GM19372 (cell line): ENCODE results near the gene RPP30.

ENCODE experiments used
- ATAC-seq: cut with Tn5 transposase; IDR thresholded peaks from one replicate; pipeline ENCODE4 v1.9.1; 2021; ENCODE audit warnings: mild to moderate bottlenecking, low read depth, moderate library complexity; ENCODE audit not compliant: unreplicated experiment

Gene RPP30

DNA sequence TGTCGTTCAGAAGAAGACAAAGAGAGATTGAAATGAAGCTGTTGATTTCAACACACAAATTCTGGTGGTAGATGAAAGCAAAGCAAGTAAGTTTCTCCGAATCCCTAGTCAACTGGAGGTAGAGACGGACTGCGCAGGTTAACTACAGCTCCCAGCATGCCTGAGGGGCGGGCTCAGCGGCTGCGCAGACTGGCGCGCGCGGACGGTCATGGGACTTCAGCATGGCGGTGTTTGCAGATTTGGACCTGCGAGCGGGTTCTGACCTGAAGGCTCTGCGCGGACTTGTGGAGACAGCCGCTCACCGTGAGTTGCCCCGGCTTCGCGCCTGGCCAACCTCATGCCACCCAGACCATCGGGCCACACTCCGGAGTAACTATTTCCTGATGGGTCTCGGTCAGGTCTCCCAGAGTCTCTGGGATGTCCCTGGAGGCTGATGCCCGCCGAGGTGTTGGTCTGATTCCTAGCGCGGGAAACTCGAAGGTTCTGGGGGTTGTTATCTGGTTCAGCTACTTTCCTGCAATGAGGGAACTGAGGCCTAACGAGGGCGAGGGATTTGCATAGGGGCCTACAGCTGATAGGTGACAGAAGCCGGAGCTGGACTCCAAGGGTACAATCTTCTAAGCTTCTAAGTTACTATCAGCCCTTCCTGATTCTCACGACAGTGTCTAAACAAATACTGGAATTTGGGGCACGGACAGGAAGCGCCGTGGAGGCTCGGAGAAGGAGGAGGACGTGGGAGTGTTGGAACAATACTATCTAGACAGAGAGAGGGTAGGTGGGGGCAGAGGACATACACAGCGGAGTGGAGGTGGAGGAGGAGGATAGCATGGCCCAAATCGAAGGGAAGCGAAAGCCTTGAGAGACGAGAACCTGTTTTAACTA, at the start of gene RPP30:
Gene RPP30, plus strand, starts transcription at position 209 of the 882 bp plus-strand sequence. Its CDS starts 13 bp downstream, at position 222.
- peak; percentile 97 for ATAC-seq

DNA sequence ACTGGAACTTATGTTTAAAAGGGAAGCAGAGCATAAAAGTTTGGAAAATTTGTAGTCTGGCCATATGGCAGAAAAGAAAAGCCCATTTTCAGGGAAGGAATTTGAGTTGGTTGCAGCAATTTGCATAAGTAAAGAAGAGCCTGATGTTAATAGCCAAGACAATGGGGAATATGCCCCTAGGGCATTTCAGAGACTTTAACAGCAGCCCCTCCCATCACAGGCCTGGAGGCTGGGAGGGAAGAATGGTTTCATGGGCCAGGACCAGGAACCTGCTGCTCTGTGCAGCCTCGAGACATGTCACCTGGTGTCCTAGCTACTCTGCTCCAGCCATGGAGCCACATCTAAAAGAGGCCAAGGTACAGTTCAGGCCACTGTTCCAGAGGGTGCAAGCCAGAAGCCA, 49.3 kb upstream of the RPP30 start:
- no peak for ATAC-seq

DNA sequence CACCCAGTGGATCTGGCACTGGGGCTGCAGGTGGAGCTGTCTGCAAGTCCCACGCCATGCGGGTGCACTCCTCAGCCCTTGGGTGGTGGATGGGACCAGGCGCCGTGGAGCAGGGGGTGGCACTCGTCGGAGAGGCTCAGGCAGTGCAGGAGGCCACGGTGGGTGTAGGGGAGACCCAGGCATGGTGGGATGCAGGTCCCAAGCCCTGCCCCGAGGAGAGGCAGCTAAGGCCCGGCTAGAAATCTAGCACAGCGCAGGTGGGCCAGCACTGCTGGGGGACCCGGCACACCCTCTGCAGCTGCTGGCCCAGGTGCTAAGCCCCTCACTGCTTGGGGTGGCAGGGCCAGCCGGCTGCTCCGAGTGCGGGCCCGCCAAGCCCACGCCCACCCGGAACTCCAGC, 39.7 kb upstream of the RPP30 start:
- no peak for ATAC-seq

DNA sequence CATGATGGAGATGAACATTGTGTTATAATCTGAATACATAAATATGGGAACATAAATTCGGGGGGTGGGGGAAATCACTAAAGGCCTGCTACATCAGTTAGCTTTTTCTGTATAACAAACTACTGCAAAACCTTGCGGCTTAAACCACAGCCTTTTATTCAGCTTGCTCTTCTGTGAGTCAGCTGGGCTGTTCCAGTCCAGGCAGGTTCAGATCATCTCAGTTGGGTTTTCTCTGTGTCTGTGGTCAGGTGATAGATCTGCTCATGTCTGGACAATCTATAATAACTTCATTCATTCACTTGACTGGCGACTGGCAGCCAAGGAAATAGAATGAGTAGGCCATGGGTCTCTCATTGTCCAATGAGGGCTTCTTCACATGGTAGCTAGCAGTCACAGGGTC, 37.4 kb upstream of the RPP30 start:
- ATAC-seq: no peak

DNA sequence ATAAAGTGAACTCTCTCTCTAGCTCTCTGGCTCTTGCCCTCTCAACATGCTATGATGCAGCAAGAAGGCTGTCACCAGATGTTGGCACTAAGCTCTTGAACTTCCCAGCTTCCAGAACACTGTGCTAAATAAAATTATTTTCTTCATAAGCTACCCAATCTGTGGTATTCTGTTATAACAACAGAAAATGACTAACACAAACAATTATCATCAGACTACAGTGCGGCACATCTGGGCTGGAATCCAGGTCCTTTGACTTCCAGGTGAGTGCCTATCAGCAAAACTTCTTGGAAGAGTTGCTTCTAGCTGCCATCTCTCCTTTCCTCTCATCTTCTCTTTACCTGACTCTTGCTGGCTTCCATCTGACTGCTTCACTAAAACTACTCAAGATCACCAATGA, 34.3 kb upstream of the RPP30 start:
- no peak for ATAC-seq

DNA sequence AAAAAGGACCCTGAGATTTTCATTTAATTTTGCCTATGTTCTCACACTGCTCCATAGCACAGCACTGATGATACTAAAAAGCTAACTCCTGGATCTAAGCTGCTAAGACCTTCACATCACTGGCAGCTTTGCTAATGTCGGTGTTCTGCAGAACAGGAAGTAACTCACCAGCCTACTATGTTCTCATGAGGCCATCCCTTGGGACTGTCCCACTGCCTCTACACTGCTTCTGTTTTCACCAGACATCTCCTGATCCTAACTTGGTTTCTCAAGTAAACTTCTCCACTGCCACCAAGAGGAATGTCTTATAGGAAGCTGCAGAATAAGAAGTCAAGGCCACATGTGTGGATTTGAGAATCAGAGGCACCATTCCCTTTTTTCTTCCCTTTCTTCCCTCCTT, 29.0 kb upstream of the RPP30 start:
- no peak for ATAC-seq

DNA sequence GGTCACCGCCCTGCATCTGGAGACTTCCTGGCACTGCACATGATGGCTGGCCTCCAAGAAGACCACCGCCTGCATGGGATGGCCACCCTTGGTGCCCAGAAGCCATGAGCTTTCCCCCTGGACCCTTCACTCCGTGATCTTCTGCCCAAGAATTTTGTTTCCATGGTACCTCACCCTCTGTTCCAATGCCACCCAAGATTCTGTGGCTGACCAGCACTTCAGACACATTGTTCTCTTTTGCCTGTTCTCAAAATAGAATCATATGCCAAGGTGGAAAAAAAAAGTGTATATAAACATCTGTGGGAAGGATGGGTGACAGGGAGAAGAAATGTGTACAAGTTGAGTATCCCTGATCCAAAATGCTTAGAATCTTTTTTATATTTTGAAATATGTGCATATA, 26.0 kb upstream of the RPP30 start:
- ATAC-seq: no peak

DNA sequence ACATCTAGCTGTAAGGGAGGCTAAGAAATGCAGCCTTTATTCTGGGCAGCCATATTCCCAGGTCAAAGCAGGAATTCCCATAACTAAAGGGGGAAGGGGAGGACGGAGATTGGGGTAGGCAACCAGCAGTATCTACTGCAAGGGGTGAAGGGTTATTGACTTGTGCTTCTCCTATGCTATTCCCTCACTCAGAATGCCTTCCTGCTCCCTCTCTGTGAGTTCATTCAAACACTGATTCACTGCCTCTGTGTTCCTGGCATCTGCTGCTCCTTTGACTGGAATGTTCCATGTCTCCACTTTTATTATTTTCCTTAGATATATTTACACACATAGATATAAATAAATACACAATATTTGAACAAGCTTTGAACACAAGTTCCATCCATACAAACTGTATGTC, 25.0 kb upstream of the RPP30 start:
- ATAC-seq: no peak

DNA sequence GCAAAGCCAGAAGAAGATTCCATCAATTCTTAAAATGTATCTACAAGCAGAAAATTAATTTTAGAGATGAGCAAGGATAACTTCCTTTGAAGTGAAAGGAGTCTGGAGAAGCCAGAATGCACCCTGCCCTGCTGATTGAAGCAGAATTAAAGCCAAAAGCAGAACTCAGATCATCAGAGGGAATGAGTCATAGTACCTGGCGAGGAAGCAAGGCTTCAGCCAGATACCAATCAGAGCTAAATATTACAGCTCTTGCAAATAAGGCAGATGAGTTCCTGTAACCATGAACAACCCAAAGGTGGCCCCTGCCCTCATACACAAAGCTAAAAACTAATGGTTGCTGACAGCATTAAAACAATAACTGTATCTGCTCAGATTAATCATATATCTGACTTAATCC, 24.3 kb upstream of the RPP30 start:
- ATAC-seq: no peak

DNA sequence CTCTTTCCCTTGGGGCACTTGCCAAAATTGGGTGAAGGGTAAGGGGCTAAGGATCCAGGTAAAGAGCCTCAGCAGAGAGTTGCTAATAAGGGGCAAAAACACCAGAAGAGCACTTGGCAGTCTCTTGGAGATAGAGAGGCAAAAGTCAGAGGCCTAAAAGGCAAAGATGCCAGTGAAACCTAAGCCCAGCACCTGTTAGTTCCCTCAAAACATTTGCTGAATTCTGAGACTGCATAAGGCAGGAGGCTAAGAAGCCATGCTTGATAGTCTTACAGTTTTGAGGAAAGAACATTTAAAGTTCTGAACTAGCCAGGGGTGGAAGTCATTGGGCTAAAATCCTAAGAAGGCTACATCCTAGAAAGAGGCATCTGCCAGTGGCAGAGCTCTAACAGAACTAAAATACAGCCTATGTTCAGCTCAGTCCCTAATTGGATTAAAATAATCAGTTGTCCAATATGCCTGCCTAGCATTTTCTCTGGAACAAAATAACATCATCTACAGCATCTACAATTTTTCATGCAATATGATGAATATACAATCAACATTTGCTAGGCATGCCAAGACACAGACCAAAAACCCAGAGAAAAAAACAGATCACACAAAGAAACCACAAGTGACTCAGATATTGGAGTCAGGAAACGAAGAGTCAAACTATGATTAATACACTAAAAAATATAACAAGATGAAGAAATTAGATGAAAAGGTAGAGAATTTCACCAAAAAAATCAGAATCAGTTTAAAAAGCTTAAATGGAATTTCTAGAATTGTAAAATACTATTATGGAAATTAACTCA, 21.6 kb upstream of the RPP30 start:
- no peak for ATAC-seq

DNA sequence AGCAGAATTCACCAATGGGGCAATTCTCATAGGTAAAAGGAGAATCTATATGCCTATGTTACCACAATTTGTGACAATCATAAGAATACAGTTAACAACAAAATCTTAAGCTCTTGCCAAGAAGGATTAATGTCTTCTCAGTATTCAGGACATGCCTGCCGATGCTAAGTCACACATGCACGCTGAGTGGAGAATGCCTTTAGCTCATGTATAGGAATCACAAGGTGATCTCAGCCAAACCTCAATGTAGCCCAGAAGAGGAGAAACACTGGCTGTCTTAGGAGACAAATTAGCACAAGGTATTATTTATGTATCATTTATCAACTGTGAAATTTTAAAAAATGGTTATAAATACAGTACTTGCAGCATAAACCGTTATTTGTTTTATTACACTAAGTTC, 16.6 kb upstream of the RPP30 start:
- ATAC-seq: no peak

DNA sequence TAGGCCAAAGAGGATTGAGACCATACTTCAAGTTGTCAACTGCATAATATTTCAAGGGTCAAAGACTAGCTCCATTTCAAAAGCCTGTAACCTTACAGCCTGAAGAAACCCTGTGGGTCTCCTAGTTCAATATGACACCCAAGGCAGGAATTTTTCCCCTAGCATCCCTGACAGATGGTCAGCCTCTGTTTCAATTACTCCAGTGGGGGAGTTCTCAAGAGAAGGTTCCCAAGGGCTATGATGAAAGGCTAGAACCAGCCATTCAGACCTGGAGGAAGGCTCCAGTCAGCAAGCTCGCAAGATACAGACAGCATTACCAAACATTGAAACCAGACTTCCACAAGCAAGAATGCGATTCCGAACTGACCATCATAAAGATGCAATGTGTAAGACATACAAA, 15.5 kb upstream of the RPP30 start:
- no peak for ATAC-seq

DNA sequence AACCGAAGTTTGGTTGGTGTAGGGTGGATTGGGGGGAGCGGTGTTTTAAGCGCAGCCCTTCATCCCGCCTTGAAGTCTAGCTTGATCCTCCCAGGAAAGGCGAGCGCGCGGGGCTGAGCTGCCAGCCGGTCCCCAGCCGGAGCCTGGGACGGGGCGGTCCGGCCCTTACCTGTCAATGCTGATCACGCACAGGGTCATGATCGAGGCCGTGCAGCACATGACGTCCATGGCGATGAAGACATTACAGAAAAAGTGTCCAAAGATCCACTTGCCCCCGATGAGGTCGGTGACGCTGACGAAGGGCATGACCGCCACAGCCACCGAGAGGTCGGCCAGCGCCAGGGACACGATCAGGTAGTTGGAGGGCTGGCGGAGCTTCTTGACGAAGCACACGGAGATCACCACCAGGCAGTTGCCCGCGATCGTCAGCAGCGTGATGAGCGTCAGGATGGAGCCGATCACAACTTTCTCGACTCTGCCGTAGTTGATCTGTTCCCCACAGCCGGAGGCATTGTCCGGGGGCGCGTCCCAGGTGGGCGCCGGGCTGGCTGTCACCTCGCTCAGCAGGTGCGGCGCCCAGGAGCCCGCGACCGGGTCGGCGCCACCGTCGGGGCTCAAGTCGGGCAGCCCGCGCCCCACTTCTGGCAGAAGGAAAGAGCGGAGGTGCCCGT, 14.7 kb upstream of the RPP30 start:
- ATAC-seq: peak; percentile 13

DNA sequence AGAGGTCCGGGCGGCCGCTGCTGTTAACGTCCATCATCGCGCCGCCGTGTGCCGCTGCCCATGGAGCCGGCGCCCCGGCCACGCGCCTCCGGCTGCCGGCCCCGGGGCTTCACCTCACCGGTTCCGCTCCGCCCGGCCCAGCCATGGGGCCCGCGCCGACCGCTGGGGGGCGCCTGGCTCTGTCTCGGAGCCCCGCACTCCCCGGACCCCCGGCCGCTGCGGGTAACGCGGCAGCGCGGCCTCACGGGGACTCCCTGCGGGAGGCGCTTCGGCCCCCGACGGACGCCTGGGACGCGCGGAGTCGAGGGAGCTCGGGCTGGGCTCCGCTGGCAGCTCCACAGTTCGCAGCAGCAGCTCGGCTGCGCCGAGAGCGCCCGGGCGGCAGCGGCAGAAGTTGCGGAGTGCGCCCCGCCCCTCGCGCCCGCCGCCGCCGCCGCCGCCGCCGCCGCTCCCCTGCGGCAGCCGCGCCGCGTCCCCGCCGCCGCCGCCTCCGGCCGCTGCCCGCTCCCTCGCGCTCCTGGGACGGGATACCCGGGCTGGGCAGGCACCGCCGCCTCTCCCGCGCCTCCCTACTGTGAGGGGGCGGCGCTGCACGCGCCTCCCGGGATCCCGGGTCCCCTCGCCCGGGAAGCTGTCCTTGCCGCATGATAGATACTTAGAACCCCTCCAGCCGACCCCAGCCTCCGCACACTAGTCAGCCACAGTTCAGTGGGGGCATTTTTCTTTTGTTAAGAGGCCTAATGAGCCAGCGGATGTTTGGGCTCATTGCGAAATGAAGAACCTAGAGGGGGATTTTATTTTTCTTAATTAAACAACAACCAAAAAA, 13.9 kb upstream of the RPP30 start, which contains the start of gene HTR7:
Gene HTR7, minus strand, starts transcription at position 405 of the 826 bp plus-strand sequence. Its CDS starts 368 bp downstream, at position 37.
- ATAC-seq: peak; percentile 65

DNA sequence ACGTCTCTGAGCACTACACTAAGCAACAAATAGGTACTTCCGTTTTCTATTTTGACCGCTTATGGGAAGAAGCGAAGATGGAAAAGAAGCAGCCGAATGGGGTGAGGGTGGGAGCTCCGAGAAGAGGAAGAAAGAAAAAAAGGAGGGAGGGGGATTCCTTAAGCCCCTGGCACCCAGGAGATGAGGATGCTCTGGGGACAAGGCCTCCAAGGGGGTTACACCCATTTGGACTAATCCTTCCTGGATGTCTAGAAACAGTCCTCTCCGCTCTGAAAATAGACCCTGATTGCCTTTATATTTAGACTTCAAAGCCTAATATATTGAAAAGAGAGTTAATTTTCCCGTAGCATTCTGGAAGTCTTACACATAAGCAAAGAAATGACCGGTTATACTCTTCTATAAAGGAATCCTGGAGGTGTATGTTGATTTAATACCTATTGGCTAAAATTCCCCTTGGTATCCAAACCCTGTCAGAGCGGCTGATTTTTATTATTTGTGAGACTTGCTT, 13.3 kb upstream of the RPP30 start:
- ATAC-seq: no peak

DNA sequence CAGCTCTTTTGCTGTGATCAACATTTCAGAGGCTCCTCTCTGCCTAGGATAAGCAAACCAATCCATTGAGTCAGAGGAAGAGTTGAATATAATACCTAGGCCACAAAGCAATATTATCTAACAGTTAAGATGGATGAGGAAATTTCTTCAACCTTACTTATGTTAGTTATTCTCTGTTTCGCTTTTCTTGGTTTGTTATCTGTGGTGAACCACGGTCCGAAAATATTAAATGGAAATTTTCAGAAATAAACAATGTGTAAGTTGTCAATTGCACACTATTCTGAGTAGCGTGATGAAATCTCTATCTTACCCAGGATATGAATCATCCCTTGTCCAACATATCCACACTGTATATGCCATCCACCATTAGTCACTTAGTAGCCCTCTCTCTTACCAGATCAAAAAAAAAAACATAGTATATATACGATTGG, 12.4 kb upstream of the RPP30 start:
- ATAC-seq: no peak

DNA sequence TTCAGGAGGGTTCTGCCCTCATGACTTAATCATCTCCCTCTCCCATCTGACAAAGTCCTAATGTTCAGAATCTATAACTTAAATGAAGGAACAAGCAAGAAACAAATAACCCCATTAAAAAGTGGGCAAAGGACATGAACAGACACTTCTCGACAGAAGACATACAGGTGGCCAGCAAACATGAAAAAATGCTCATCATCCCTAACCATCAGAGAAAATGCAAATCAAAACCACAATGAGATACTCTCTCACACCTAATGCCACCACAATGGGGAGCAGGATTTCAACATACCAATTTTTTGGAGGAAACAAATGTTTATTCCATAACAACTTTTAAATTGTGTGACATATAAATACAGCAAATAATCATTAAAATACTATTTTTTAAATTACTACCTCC, 11.0 kb upstream of the RPP30 start:
- ATAC-seq: no peak

DNA sequence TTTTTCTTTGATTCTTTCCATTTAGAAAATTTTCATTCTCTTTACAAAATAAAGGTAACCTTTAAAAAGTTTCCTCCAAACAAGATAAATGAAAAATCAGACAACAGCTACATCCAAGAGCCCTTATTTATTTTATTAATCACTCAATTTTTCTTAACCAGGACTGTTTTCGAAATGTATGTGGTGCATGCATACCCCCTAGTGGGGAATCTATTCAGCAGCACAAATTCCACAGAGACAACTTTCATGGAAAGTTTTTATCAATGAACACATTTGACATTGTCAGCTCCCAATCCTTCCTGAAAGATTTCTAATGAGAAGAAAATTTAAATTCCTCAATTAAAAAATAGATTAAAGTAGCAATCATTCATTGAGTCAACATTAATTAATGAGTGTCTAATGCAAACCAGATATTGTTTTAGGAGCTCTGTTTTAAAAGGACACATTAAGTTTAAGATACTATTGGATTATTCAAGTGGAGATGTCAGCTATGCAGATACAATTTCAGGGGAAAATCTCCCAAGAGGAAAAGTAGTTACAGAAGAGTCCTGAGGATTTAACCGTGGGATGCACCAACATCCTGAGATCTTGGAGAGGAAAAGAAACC, 8.8 kb upstream of the RPP30 start:
- no peak for ATAC-seq

DNA sequence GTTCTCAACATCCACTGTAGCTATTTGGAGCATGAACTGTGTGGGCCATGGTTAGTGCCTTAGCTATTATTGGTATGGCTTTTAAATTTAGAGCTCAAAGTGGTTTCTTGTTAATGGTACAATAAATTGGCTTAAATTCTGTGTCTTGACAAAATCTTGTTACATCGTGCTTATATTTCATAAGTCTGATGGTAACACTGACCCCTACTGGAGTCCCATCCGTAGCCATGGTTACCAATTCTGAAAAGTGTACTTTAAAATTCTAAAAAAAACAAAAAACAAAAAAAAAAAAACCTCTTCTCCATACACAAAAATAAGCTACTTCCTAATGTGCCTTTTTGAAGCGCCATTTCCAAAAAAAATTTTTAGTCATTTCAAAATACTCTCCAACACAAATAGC, 6.4 kb upstream of the RPP30 start:
- ATAC-seq: no peak
